ENCODE data around the gene MALRD1.

The MALRD1 gene

GRCh38 chr10:19480353-19480752 lies 431.8 kb downstream of the MALRD1 start:
- no peaks in the 10 kb centered on the region for H3K27me3 ChIP-seq (ENCODE audit: insufficient read depth, low read depth)
- no peak overlapping the region for H2AFZ ChIP-seq (ENCODE audit: low read depth)
- no peak overlapping the region for H3K9ac ChIP-seq
- H3K79me2 ChIP-seq (ENCODE audit: insufficient read depth, low read depth) = no peaks in the 10 kb centered on the region
- H3K27ac ChIP-seq = no peak overlapping the region
- no peak overlapping the region for H3K4me2 ChIP-seq
- no peaks in the 10 kb centered on the region for H3K36me3 ChIP-seq (ENCODE audit: insufficient read depth)
- TF ChIP-seq CTCF (conservative IDR thresholded peaks at IDR 0.05; ENCODE audit: low read depth, low read length) = no peak
- H3K4me3 ChIP-seq (IDR thresholded peaks at IDR 0.05; ENCODE audit: insufficient read depth, low read depth, low read length) = no peak overlapping the region
- H3K4me1 ChIP-seq (ENCODE audit: low read depth, poor library complexity, severe bottlenecking) = peaks cover 9% of the 10 kb centered on the region
- no peaks in the 10 kb centered on the region for H4K20me1 ChIP-seq (ENCODE audit: insufficient read depth)

DNA sequence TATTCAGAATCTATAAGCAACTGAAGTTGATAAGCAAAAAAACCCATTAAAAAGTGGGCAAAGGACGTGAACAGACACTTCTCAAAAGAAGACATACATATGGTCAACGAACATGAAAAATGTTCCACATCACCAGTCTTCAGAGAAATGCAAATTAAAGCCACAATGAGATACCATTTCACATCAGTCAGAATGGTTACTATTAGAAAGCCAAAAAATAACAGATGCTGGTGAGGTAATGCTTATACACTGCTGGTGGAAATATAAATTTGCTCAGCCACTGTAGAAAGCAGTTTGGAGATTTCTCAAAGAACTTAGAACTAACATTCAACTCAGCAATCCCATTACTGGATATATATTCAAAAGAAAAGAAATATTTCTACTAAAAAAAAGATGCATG lies 434.8 kb downstream of the MALRD1 start:
- Histone ChIP-seq H3K27ac (no peak overlapping the region), H4K20me1 (ENCODE audit: insufficient read depth) (no peaks in the 10 kb centered on the region), H2AFZ (ENCODE audit: low read depth) (no peak overlapping the region), H3K27me3 (ENCODE audit: insufficient read depth, low read depth) (no peaks in the 10 kb centered on the region), H3K4me1 (ENCODE audit: low read depth, poor library complexity, severe bottlenecking) (peaks cover 9% of the 10 kb centered on the region), H3K4me3 (IDR thresholded peaks at IDR 0.05; ENCODE audit: insufficient read depth, low read depth, low read length) (no peak overlapping the region), H3K79me2 (ENCODE audit: insufficient read depth, low read depth) (no peaks in the 10 kb centered on the region), H3K9ac (no peak overlapping the region), H3K4me2 (no peak overlapping the region), H3K36me3 (ENCODE audit: insufficient read depth) (no peaks in the 10 kb centered on the region)
- no peak for TF ChIP-seq CTCF (conservative IDR thresholded peaks at IDR 0.05; ENCODE audit: low read depth, low read length)

DNA sequence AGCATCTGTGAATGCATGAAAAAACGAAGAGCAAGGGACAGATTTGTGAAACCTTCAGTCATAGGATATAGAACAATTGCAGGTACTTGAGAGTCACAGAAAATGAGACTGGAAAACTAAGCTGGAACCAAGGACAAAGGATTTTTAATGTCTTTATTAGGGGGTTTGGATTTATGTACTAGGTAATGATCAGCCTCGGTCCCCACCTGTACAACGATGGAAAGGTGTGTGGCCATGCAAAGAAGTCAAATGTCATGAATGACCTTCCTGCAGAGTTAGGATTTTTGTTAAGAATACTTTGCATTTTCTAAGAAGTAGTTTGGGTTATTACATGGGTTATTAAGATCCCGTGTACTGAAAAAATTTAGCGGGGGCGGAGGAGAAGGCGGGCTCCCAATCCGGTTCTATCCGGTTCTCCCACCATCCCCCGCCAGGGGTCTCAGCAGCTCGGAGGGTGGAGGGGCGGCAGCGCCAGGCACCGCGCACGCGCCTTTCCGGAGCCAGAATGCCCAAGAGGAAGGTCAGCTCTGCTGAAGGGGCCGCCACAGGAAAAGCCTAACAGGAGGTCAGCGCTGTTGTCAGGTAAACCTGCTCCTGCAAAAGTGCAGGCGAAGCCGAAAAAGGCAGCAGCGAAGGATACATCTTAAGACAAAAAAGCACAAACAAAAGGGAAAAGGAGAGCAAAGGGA lies 440.1 kb downstream of the MALRD1 start:
- H3K27ac ChIP-seq = no peak overlapping the region
- no peaks in the 10 kb centered on the region for H3K79me2 ChIP-seq (ENCODE audit: insufficient read depth, low read depth)
- H3K27me3 ChIP-seq (ENCODE audit: insufficient read depth, low read depth) = no peaks in the 10 kb centered on the region
- no peak overlapping the region for H3K4me2 ChIP-seq
- no peak for TF ChIP-seq CTCF (conservative IDR thresholded peaks at IDR 0.05; ENCODE audit: low read depth, low read length)
- H4K20me1 ChIP-seq (ENCODE audit: insufficient read depth) = no peaks in the 10 kb centered on the region
- no peak overlapping the region for H3K4me3 ChIP-seq (IDR thresholded peaks at IDR 0.05; ENCODE audit: insufficient read depth, low read depth, low read length)
- no peak overlapping the region for H2AFZ ChIP-seq (ENCODE audit: low read depth)
- H3K4me1 ChIP-seq (ENCODE audit: low read depth, poor library complexity, severe bottlenecking) = no peaks in the 10 kb centered on the region
- H3K36me3 ChIP-seq (ENCODE audit: insufficient read depth) = no peaks in the 10 kb centered on the region
- H3K9ac ChIP-seq = no peak overlapping the region

- Histone ChIP-seq H2AFZ (ENCODE audit: low read depth) (no peak overlapping the region), H3K4me1 (ENCODE audit: low read depth, poor library complexity, severe bottlenecking) (no peaks in the 10 kb centered on the region), H3K4me2 (no peak overlapping the region), H3K36me3 (ENCODE audit: insufficient read depth) (no peaks in the 10 kb centered on the region), H3K9ac (no peak overlapping the region), H3K27ac (no peak overlapping the region), H3K4me3 (IDR thresholded peaks at IDR 0.05; ENCODE audit: insufficient read depth, low read depth, low read length) (no peak overlapping the region), H4K20me1 (ENCODE audit: insufficient read depth) (no peaks in the 10 kb centered on the region), H3K79me2 (ENCODE audit: insufficient read depth, low read depth) (no peaks in the 10 kb centered on the region), H3K27me3 (ENCODE audit: insufficient read depth, low read depth) (no peaks in the 10 kb centered on the region)
- no peak for TF ChIP-seq CTCF (conservative IDR thresholded peaks at IDR 0.05; ENCODE audit: low read depth, low read length)
Measured at GRCh38 chr10:19491166-19491565, 442.6 kb downstream of the MALRD1 start.

Data from KMS-11 (cell line).